Transverse colon (tissue), 4 donors: Measurements from ENCODE around the gene ABCA7. TPM values are rescaled to one million over a fixed set of nuclear protein-coding genes. Genes with fewer than 3 reads are reported as not detected.

Experiments
- DNase-seq: peaks from one replicate; pipeline ENCODE4 v3.0.0-alpha.2; 2019
- H3K27ac ChIP-seq, 4 donors: fragments of 200-600 bp; sonication (generic); 2 replicates each; pipeline ENCODE4 v1.5.1; 2016 to 2018; ENCODE audit warnings: inconsistent platforms in 4 of 4
- H3K27me3 ChIP-seq: fragments of 200-600 bp; sonication (generic); 2 replicates; pipeline ENCODE4 v1.5.1; 2017; ENCODE audit warnings: inconsistent platforms
- H3K36me3 ChIP-seq, 4 donors: fragments of 200-600 bp; sonication (generic); 2 replicates each; pipeline ENCODE4 v1.5.1; 2017 to 2019; ENCODE audit warnings: inconsistent platforms in 4 of 4
- H3K4me1 ChIP-seq, 4 donors: fragments of 200-600 bp; sonication (generic); 2 replicates each; pipeline ENCODE4 v1.5.1; 2017 to 2020; ENCODE audit warnings: inconsistent platforms in 4 of 4
- H3K4me3 ChIP-seq, 4 donors: fragments of 200-600 bp; sonication (generic); 1 replicate in 1 of 4; 2 replicates in 3 of 4; pipeline versions ENCODE4 v1.5.1 to v1.6.1; 2017 to 2019; ENCODE audit warnings: inconsistent platforms in 4 of 4
- H3K9me3 ChIP-seq, 2 donors: fragments of 200-600 bp; sonication (generic); 2 replicates each; pipeline ENCODE4 v1.5.1; 2017 to 2019; ENCODE audit warnings: inconsistent platforms in 2 of 2
- CTCF ChIP-seq, 5 experiments: fragments of 200-600 bp in 3 of 5; fragments of 450-650 bp in 2 of 5; sonication (generic) in 3 of 5; IDR thresholded peaks; 1 replicate in 2 of 5; 2 replicates in 3 of 5; pipeline ENCODE4 v1.5.1; 2016 to 2017; ENCODE audit warnings: antibody characterized with exemption in 5 of 5, inconsistent platforms in 3 of 5, mild to moderate bottlenecking in 2 of 5, moderate library complexity in 1 of 5
- EP300 ChIP-seq: sonication (generic); formaldehyde crosslinking; IDR thresholded peaks from one replicate; pipeline ENCODE4 v1.6.1; 2017; ENCODE audit warnings: antibody characterized with exemption, low read depth
- POLR2A ChIP-seq: fragments of 450-650 bp; IDR thresholded peaks from one replicate; pipeline ENCODE4 v1.6.1; 2016; ENCODE audit warnings: antibody characterized with exemption, mild to moderate bottlenecking, moderate library complexity
- POLR2AphosphoS5 ChIP-seq, 3 donors: sonication (generic); formaldehyde crosslinking; IDR thresholded peaks; one replicate each; pipeline ENCODE4 v1.6.1; 2016; ENCODE audit warnings: antibody characterized with exemption in 3 of 3
- WGBS, 2 donors: methylation state at CpG; one replicate each; pipeline ENCODE4 v1.1.5; 2018; ENCODE audit warnings: low coverage in 1 of 2; 5-methylcytosine and 5-hydroxymethylcytosine counted together
- in situ Hi-C, 4 donors: fragments of 200-750 bp; cut with MboI; loops; one replicate each; pipeline versions ENCODE4 v1.15.0 to v1.15.1; 2017; ENCODE audit warnings: low sequenced_read_pairs in 3 of 4, low pct_ligation_motif_present in 1 of 4, low pct_unique_long_range_greater_than_20kb in 1 of 4
- intact Hi-C: fragments of 100-400 bp; cut with DNase I; formaldehyde crosslinking; loops from one replicate; pipeline ENCODE4 v1.15.1; 2023; ENCODE audit warnings: low total_unique reads
- total RNA-seq, 4 donors: library from RNA; depleted of rRNA; stranded (reverse); fragments of >200 nt; gene quantifications; one replicate each; pipeline ENCODE4 v1.1.0, GENCODE V29; 2016

Gene ABCA7
- total RNA-seq, 4 donors from 2014 or later: 47.1 to 128 (median 82.0) TPM

GRCh38 chr19:1102407-1103131, 62.7 kb downstream of the ABCA7 start:
- peaks cover 23 to 74% (median 51%) of the 10 kb centered on the region in 4 donors for H3K4me1 ChIP-seq
- peak overlapping the region; percentile 98 to 100 (median 100) for H3K27ac ChIP-seq
- TF ChIP-seq POLR2AphosphoS5 (IDR thresholded peaks at IDR 0.05): peak in 2 of 3 donors; percentile 74 to 81
- no peak for TF ChIP-seq POLR2A
- intact Hi-C loops: loop anchor here (2.0 to 10.0 kb wide), 3 partner anchors 74 to 178 kb away; partner anchors contain the start of genes ARID3A, ATP5F1D and MIDN
- no peaks in the 10 kb centered on the region for H3K9me3 ChIP-seq
- in situ Hi-C loops: no loop called here
- 10 to 44% methylated on average over 4 to 17 of the region's 17 CpGs for WGBS, 2 donors
- DNase-seq: peak; percentile 64
- no peaks in the 10 kb centered on the region for H3K27me3 ChIP-seq
- no peak overlapping the region for H3K4me3 ChIP-seq
- peaks cover 0 to 8% (median 0%) of the 10 kb centered on the region in 4 donors for H3K36me3 ChIP-seq

GRCh38 chr19:1103132-1103707, 63.3 kb downstream of the ABCA7 start:
- no peaks in the 10 kb centered on the region for H3K9me3 ChIP-seq
- intact Hi-C loops (loop anchor here (2.0 to 10.0 kb wide), 3 partner anchors 74 to 178 kb away; partner anchors contain the start of genes ARID3A, ATP5F1D and MIDN), in situ Hi-C loops (no loop called here)
- peaks cover 23 to 68% (median 45%) of the 10 kb centered on the region in 4 donors for H3K4me1 ChIP-seq
- TF ChIP-seq POLR2A (no peak), POLR2AphosphoS5 (IDR thresholded peaks at IDR 0.05) (no peak)
- H3K27ac ChIP-seq: peak overlapping the region; percentile 98 to 100 (median 100)
- DNase-seq: no peak
- peaks cover 0 to 8% (median 0%) of the 10 kb centered on the region in 4 donors for H3K36me3 ChIP-seq
- WGBS, 2 donors: 24 to 51% methylated on average over 8 to 20 of the region's 20 CpGs
- peak overlapping the region in 2 of 4 donors; percentile 35 to 87 for H3K4me3 ChIP-seq
- no peaks in the 10 kb centered on the region for H3K27me3 ChIP-seq

- H3K9me3 ChIP-seq: no peaks in the 10 kb centered on the region
- intact Hi-C loops (loop anchor here (2.0 to 10.0 kb wide), 3 partner anchors 75 to 179 kb away; partner anchors contain the start of genes ARID3A, ATP5F1D and MIDN), in situ Hi-C loops (no loop called here)
- H3K27me3 ChIP-seq: no peaks in the 10 kb centered on the region
- H3K36me3 ChIP-seq: peaks cover 0 to 8% (median 2%) of the 10 kb centered on the region in 4 donors
- DNase-seq: peak; percentile 100
- WGBS, 2 donors: 2% methylated on average over 34 of the region's 75 CpGs; no CpG with 5 or more reads in 1 of the 2 donors
- H3K4me1 ChIP-seq: peaks cover 23 to 62% (median 40%) of the 10 kb centered on the region in 4 donors
- peak within 1 kb of the TSS; percentile 52 to 98 (median 91) for H3K4me3 ChIP-seq
- peak; percentile 96 to 99 (median 99) for TF ChIP-seq POLR2AphosphoS5 (IDR thresholded peaks at IDR 0.05)
- peak; percentile 98 for TF ChIP-seq POLR2A
- no peak for TF ChIP-seq EP300
- peak in 1 of 5 experiments; percentile 19 for TF ChIP-seq CTCF (IDR thresholded peaks at IDR 0.05)
- H3K27ac ChIP-seq: peak within 1 kb of the TSS; percentile 98 to 100 (median 100)
These were observed 63.9 kb downstream of the ABCA7 start, which contains the start of gene GPX4 for GRCh38 chr19:1103708-1104310. Gene GPX4, plus strand, starts transcription at chr19:1103994. Its CDS starts 50 bp downstream, at chr19:1104044.

- H3K36me3 ChIP-seq: peaks cover 0 to 10% (median 4%) of the 10 kb centered on the region in 4 donors
- H3K27me3 ChIP-seq: no peaks in the 10 kb centered on the region
- H3K9me3 ChIP-seq: no peaks in the 10 kb centered on the region
- DNase-seq: peak; percentile 82
- 1% methylated on average over 26 of the region's 93 CpGs; no CpG with 5 or more reads in 1 of the 2 donors for WGBS, 2 donors
- H3K27ac ChIP-seq: peak overlapping the region; percentile 98 to 100 (median 100)
- peaks cover 23 to 55% (median 36%) of the 10 kb centered on the region in 4 donors for H3K4me1 ChIP-seq
- no peak for TF ChIP-seq POLR2A
- TF ChIP-seq EP300: no peak
- no peak for TF ChIP-seq POLR2AphosphoS5 (IDR thresholded peaks at IDR 0.05)
- no peak for TF ChIP-seq CTCF (IDR thresholded peaks at IDR 0.05)
- intact Hi-C loops: loop anchor here (10.0 kb wide), 2 partner anchors 140 to 180 kb away; partner anchors contain the start of genes ARID3A, ATP5F1D and MIDN
- in situ Hi-C loops: no loop called here
- peak overlapping the region; percentile 52 to 98 (median 91) for H3K4me3 ChIP-seq
These were observed 64.6 kb downstream of the ABCA7 start for GRCh38 chr19:1104311-1105007.
